Measurements from ENCODE around the gene RUNX1. TPM values are rescaled to one million over a fixed set of nuclear protein-coding genes. Genes with fewer than 3 reads are reported as not detected.

The RUNX1 gene
- total RNA-seq, 1 experiment from 2014 or later = 95.4 TPM

GRCh38 chr21:34934350-34934749 is 114.8 kb downstream of the RUNX1 start:
- CTCF ChIA-PET = interaction anchor here (0.6 to 1.0 kb wide), 2 partner anchors 15 to 243 kb away, joined by 3 read pairs; no protein-coding TSS in a partner anchor
- H3K4me1 Mint-ChIP-seq (ENCODE audit: low read depth, unreplicated experiment) = peaks cover 27% of the 10 kb centered on the region
- intact Hi-C loops (cut with micrococcal nuclease; ENCODE audit: unreplicated experiment) = no loop called here

GRCh38 chr21:34933609-34934335 is 115.3 kb downstream of the RUNX1 start:
- no peak overlapping the region for H3K4me3 Mint-ChIP-seq (ENCODE audit: low read depth, unreplicated experiment)
- BruUV-seq (replicated peaks) = no TSS peak
- DNase-seq = no peak
- peaks cover 24% of the 10 kb centered on the region for H3K4me1 Mint-ChIP-seq (ENCODE audit: low read depth, unreplicated experiment)
- CTCF ChIA-PET = interaction anchor here (0.6 to 1.0 kb wide), 2 partner anchors 15 to 243 kb away, joined by 3 read pairs; no protein-coding TSS in a partner anchor
- peaks cover 2% of the 10 kb centered on the region for H3K9me3 Mint-ChIP-seq (ENCODE audit: low read depth, unreplicated experiment)
- no peak overlapping the region for H3K27ac Mint-ChIP-seq (ENCODE audit: unreplicated experiment)
- TF ChIP-seq, protein P1, sequence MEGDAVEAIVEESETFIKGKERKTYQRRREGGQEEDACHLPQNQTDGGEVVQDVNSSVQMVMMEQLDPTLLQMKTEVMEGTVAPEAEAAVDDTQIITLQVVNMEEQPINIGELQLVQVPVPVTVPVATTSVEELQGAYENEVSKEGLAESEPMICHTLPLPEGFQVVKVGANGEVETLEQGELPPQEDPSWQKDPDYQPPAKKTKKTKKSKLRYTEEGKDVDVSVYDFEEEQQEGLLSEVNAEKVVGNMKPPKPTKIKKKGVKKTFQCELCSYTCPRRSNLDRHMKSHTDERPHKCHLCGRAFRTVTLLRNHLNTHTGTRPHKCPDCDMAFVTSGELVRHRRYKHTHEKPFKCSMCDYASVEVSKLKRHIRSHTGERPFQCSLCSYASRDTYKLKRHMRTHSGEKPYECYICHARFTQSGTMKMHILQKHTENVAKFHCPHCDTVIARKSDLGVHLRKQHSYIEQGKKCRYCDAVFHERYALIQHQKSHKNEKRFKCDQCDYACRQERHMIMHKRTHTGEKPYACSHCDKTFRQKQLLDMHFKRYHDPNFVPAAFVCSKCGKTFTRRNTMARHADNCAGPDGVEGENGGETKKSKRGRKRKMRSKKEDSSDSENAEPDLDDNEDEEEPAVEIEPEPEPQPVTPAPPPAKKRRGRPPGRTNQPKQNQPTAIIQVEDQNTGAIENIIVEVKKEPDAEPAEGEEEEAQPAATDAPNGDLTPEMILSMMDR (IDR thresholded peaks at IDR 0.05; ENCODE audit: unreplicated experiment) = no peak
- no peaks in the 10 kb centered on the region for H3K36me3 Mint-ChIP-seq (ENCODE audit: insufficient read depth, unreplicated experiment)
- intact Hi-C loops (cut with micrococcal nuclease; ENCODE audit: unreplicated experiment) = no loop called here
- H3K27me3 Mint-ChIP-seq (ENCODE audit: unreplicated experiment) = no peaks in the 10 kb centered on the region

More at GRCh38 chr21:34934350-34934749, 114.8 kb downstream of the RUNX1 start:
- H3K27me3 Mint-ChIP-seq (ENCODE audit: unreplicated experiment) = no peaks in the 10 kb centered on the region
- H3K27ac Mint-ChIP-seq (ENCODE audit: unreplicated experiment) = no peak overlapping the region
- DNase-seq = no peak
- H3K9me3 Mint-ChIP-seq (ENCODE audit: low read depth, unreplicated experiment) = peaks cover 2% of the 10 kb centered on the region
- H3K4me3 Mint-ChIP-seq (ENCODE audit: low read depth, unreplicated experiment) = no peak overlapping the region
- no TSS peak for BruUV-seq (replicated peaks)
- TF ChIP-seq, protein P1 (IDR thresholded peaks at IDR 0.05; ENCODE audit: unreplicated experiment) = no peak
- no peaks in the 10 kb centered on the region for H3K36me3 Mint-ChIP-seq (ENCODE audit: insufficient read depth, unreplicated experiment)

DNA sequence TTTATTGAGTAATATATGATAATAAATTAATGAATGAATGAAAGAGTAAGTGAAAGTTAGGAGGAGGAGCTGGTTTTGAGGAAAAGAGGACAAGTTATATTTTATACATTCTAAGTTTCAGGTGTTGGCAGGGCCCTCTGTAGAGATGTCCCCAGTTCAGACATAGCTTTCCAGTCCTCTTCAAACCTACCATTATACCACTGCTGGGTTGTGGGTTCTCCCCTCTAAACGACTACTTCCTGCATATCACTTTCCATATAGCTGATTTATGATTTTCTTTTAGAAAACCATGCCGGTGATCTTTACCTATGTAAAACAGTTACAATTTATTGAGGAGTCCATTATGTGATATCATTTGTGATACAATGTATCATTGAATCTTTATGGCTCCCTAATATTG is 116.9 kb downstream of the RUNX1 start:
- CTCF ChIA-PET = no interaction called here
- BruUV-seq (replicated peaks) = no TSS peak
- TF ChIP-seq, protein P1 (IDR thresholded peaks at IDR 0.05; ENCODE audit: unreplicated experiment) = no peak
- H3K4me3 Mint-ChIP-seq (ENCODE audit: low read depth, unreplicated experiment) = no peak overlapping the region
- H3K36me3 Mint-ChIP-seq (ENCODE audit: insufficient read depth, unreplicated experiment) = no peaks in the 10 kb centered on the region
- H3K27ac Mint-ChIP-seq (ENCODE audit: unreplicated experiment) = no peak overlapping the region
- H3K9me3 Mint-ChIP-seq (ENCODE audit: low read depth, unreplicated experiment) = peaks cover 2% of the 10 kb centered on the region
- intact Hi-C loops (cut with micrococcal nuclease; ENCODE audit: unreplicated experiment) = no loop called here
- no peaks in the 10 kb centered on the region for H3K27me3 Mint-ChIP-seq (ENCODE audit: unreplicated experiment)
- H3K4me1 Mint-ChIP-seq (ENCODE audit: low read depth, unreplicated experiment) = peaks cover 14% of the 10 kb centered on the region
- DNase-seq = no peak

GRCh38 chr21:34930971-34931370 is 118.1 kb downstream of the RUNX1 start:
- Mint-ChIP-seq H3K27ac (ENCODE audit: unreplicated experiment) (no peak overlapping the region), H3K9me3 (ENCODE audit: low read depth, unreplicated experiment) (peaks cover 2% of the 10 kb centered on the region), H3K4me3 (ENCODE audit: low read depth, unreplicated experiment) (no peak overlapping the region), H3K4me1 (ENCODE audit: low read depth, unreplicated experiment) (peaks cover 24% of the 10 kb centered on the region), H3K27me3 (ENCODE audit: unreplicated experiment) (no peaks in the 10 kb centered on the region), H3K36me3 (ENCODE audit: insufficient read depth, unreplicated experiment) (no peaks in the 10 kb centered on the region)
- DNase-seq = no peak
- TF ChIP-seq, protein P1 (IDR thresholded peaks at IDR 0.05; ENCODE audit: unreplicated experiment) = no peak
- BruUV-seq (replicated peaks) = no TSS peak
- intact Hi-C loops (cut with micrococcal nuclease; ENCODE audit: unreplicated experiment) = no loop called here
- CTCF ChIA-PET = interaction anchor here (0.5 kb wide), 1 partner anchor 698 kb away, joined by 3 read pairs; no protein-coding TSS in a partner anchor
